ENCODE data around the gene CENPK. TPM values are rescaled to one million over a fixed set of nuclear protein-coding genes. Genes with fewer than 3 reads are reported as not detected.
"Not testable (repeated sequence)": the region's sequence is repeated elsewhere in the genome, so short reads cannot be mapped to it uniquely, and the experiment has no call there.

The CENPK gene
- total RNA-seq, 1 donor from 2014 or later = 26.2 TPM

DNA sequence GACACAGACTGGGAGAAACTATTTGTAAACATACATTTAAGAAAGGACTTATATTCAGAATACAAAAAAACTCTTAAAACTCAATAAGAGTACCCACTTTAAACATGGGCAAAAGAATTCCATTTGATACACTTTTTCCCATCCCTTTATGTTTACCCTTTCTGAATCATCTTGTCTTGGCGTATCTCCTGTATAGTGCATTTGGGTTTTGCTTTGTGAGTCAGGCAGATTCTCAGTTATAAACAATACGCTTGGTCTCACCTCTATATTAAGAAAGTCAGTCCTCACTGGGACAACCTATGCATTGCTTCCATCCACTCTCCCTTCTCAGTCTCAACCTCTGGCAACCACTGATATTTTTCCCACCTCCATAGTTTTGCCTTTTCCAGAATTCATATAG is 54.0 kb downstream of the CENPK start:
- Mint-ChIP-seq H3K4me3 (no peak overlapping the region), H3K27me3 (ENCODE audit: low read depth) (no peaks in the 10 kb centered on the region), H3K4me1 (no peaks in the 10 kb centered on the region), H3K27ac (no peak overlapping the region), H3K36me3 (no peaks in the 10 kb centered on the region), H3K9me3 (peaks cover 3% of the 10 kb centered on the region)
- no peak for DNase-seq (ENCODE audit: low spot score in 2 of 2, unreplicated experiment in 2 of 2)
- TF ChIP-seq, protein P1, sequence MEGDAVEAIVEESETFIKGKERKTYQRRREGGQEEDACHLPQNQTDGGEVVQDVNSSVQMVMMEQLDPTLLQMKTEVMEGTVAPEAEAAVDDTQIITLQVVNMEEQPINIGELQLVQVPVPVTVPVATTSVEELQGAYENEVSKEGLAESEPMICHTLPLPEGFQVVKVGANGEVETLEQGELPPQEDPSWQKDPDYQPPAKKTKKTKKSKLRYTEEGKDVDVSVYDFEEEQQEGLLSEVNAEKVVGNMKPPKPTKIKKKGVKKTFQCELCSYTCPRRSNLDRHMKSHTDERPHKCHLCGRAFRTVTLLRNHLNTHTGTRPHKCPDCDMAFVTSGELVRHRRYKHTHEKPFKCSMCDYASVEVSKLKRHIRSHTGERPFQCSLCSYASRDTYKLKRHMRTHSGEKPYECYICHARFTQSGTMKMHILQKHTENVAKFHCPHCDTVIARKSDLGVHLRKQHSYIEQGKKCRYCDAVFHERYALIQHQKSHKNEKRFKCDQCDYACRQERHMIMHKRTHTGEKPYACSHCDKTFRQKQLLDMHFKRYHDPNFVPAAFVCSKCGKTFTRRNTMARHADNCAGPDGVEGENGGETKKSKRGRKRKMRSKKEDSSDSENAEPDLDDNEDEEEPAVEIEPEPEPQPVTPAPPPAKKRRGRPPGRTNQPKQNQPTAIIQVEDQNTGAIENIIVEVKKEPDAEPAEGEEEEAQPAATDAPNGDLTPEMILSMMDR (IDR thresholded peaks at IDR 0.05; ENCODE audit: unreplicated experiment) = no peak

- Mint-ChIP-seq H3K4me1 (no peaks in the 10 kb centered on the region), H3K4me3 (no peak overlapping the region), H3K27me3 (ENCODE audit: low read depth) (no peaks in the 10 kb centered on the region), H3K27ac (no peak overlapping the region), H3K36me3 (peaks cover 2% of the 10 kb centered on the region), H3K9me3 (no peaks in the 10 kb centered on the region)
- no peak for DNase-seq (ENCODE audit: low spot score in 2 of 2, unreplicated experiment in 2 of 2)
- TF ChIP-seq, protein P1 (IDR thresholded peaks at IDR 0.05; ENCODE audit: unreplicated experiment) = no peak
Measured at GRCh38 chr5:65506961-65507360, 56.0 kb downstream of the CENPK start.

GRCh38 chr5:65489119-65489518 is 73.8 kb downstream of the CENPK start:
- no peaks in the 10 kb centered on the region for H3K27me3 Mint-ChIP-seq (ENCODE audit: low read depth)
- no peak overlapping the region for H3K27ac Mint-ChIP-seq
- peaks cover 3% of the 10 kb centered on the region for H3K4me1 Mint-ChIP-seq
- TF ChIP-seq, protein P1 (IDR thresholded peaks at IDR 0.05; ENCODE audit: unreplicated experiment) = no peak
- H3K4me3 Mint-ChIP-seq = no peak overlapping the region
- H3K9me3 Mint-ChIP-seq = no peaks in the 10 kb centered on the region
- no peak for DNase-seq (ENCODE audit: low spot score in 2 of 2, unreplicated experiment in 2 of 2)
- no peaks in the 10 kb centered on the region for H3K36me3 Mint-ChIP-seq

DNA sequence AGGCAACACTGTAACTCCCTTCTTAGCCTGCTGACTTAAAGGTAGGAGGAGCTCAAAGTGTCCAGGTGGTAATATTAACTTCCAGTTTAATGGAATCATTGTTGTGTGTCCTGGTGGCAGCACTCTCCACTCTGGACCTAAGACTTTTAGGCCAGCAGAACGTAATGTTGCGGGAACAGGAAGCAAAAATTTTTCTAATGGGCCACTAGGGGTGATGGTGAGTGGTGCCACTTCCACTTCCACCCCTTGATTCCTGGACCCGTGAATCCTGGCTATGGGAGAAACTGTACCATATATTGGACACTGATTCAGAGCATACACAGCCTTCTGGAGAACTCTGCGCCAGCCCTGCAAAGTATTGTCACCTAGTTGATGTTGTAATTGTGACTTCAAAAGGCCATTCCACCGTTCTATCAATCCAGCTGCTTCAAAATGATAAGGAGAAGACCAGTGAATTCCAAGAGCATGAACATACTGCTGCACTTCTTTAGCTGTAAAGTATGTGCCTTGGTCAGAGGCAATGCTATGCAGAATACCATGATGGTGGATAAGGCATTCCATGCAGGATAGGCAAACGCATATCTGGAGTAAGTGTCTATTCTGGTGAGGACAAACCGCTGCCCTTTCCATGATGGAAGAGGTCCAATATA is 74.8 kb downstream of the CENPK start:
- DNase-seq (ENCODE audit: low spot score in 2 of 2, unreplicated experiment in 2 of 2); H3K9me3 Mint-ChIP-seq; H3K27ac Mint-ChIP-seq; H3K4me1 Mint-ChIP-seq; H3K36me3 Mint-ChIP-seq; H3K27me3 Mint-ChIP-seq (ENCODE audit: low read depth); H3K4me3 Mint-ChIP-seq: not testable (repeated sequence)

- H3K27ac Mint-ChIP-seq; H3K9me3 Mint-ChIP-seq; H3K4me3 Mint-ChIP-seq; H3K27me3 Mint-ChIP-seq (ENCODE audit: low read depth); H3K36me3 Mint-ChIP-seq; DNase-seq (ENCODE audit: low spot score in 2 of 2, unreplicated experiment in 2 of 2): not testable (repeated sequence)
- peaks cover 13% of the 10 kb centered on the region for H3K4me1 Mint-ChIP-seq
Measured at GRCh38 chr5:65486803-65487202, 76.2 kb downstream of the CENPK start.

DNA sequence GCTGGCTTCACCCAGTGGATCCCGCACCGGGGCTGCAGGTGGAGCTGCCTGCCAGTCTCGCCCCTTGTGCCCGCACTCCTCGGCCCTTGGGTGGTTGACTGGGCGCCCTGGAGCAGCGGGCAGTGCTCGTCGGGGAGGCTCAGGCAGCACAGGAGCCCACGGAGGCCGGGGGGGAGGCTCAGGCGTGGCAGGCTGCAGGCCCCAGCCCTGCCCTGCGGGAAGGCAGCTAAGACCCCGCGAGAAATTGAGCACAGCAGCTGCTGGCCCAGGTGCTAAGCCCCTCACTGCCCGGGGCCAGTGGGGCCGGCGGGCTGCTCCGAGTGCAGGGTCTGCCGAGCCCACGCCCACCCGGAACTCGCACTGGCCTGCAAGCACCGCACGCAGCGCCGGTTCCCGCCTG is 77.6 kb downstream of the CENPK start:
- Mint-ChIP-seq H3K27ac (no peak overlapping the region), H3K9me3 (no peaks in the 10 kb centered on the region), H3K36me3 (no peaks in the 10 kb centered on the region), H3K27me3 (ENCODE audit: low read depth) (no peaks in the 10 kb centered on the region), H3K4me1 (peaks cover 17% of the 10 kb centered on the region), H3K4me3 (no peak overlapping the region)
- DNase-seq (ENCODE audit: low spot score in 2 of 2, unreplicated experiment in 2 of 2) = no peak
- TF ChIP-seq, protein P1 (IDR thresholded peaks at IDR 0.05; ENCODE audit: unreplicated experiment) = no peak

Measured in mesothelial cell of epicardium (in vitro differentiated cells).